ENCODE data around the gene GNAO1. TPM values are rescaled to one million over a fixed set of nuclear protein-coding genes. Genes with fewer than 3 reads are reported as not detected.
"Not testable (repeated sequence)": the region's sequence is repeated elsewhere in the genome, so short reads cannot be mapped to it uniquely, and the experiment has no call there.

Gene GNAO1
- total and polyA plus RNA-seq, 5 donors from 2014 or later = 3.0 TPM; not detected in 4

DNA sequence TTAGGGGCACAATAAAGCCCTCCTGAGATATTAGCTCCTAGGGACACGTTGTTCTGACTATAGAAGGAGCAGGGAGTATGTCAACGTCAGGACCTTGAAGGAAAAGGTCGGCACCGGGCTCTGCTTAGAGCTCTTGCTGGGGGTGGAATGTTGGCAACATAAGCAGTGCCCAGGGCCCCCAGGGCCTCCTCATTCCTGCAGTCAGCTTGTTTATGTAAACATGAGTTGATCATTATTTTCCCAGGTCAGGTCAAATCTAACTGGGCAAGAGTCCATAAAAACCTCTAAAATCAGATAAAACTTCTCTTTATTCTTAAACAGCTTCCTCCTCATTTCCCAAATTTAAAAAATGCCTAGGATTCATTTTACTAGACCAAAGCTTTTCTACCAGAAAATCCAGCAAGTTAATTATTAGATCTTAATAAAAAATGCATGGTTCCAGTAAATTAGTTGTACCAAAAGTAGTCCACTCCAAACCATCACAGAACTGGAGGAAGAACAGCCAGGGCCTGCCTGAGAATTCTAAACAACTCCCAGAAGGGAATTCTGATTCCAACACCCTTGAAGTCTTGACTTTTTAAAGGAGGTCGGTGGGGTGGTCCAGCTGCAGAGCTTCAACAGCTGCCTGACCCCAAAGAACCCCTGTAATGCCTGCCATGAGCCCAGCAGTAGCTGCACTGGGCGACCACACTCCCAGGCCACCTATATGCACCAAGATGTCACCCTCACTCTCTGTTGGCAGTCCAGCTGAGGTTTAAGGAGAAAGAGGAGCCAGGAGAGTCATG, 179.8 kb downstream of the GNAO1 start:
- Histone ChIP-seq H3K27me3 (ENCODE audit: control insufficient read depth, insufficient read depth, low read length) (no peaks in the 10 kb centered on the region), H3K36me3 (ENCODE audit: control insufficient read depth, insufficient read depth, low read length) (peaks cover 48% of the 10 kb centered on the region), H3K27ac (ENCODE audit: insufficient read depth, low read length, poor library complexity, severe bottlenecking) (no peak overlapping the region), H3K4me1 (ENCODE audit: control insufficient read depth, insufficient read depth, low read length, poor library complexity, severe bottlenecking) (peaks cover 4% of the 10 kb centered on the region), H3K4me3 (ENCODE audit: low read depth, low read length) (no peak overlapping the region), H3K9me3 (ENCODE audit: control insufficient read depth in 2 of 2, low read length in 2 of 2) (no peaks in the 10 kb centered on the region)
- Mint-ChIP-seq H3K27ac (peak overlapping the region in 2 of 3 donors; percentile 26 to 73), H3K4me3 (no peak overlapping the region), H3K4me1 (peaks cover 8 to 29% (median 12%) of the 10 kb centered on the region in 4 donors), H3K9me3 (no peaks in the 10 kb centered on the region), H3K27me3 (no peaks in the 10 kb centered on the region), H3K36me3 (peaks cover 37% of the 10 kb centered on the region)
- DNase-seq = no peak
- no peak for ATAC-seq (ENCODE audit: low read depth in 2 of 2)

DNA sequence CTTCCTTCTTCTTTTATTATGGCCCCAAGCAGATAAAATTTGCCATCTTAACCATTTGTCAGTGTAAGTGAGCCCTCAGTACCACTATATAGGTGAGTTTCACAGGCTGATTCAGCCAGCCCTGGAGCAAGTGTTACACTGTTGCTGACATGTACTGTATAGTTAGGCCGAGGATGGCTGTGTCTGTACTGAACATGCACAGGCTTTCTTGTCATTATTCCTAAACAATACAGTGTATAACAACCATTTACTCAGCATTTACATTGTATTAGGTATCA, 180.3 kb downstream of the GNAO1 start:
- Mint-ChIP-seq H3K4me3 (no peak overlapping the region), H3K27me3 (no peaks in the 10 kb centered on the region), H3K9me3 (no peaks in the 10 kb centered on the region), H3K36me3 (peaks cover 37% of the 10 kb centered on the region), H3K4me1 (peaks cover 8 to 31% (median 12%) of the 10 kb centered on the region in 4 donors), H3K27ac (peak overlapping the region in 1 of 3 donors; percentile 73)
- ATAC-seq (ENCODE audit: low read depth in 2 of 2) (no peak), DNase-seq (no peak)
- no peaks in the 10 kb centered on the region for H3K9me3 ChIP-seq (ENCODE audit: control insufficient read depth in 2 of 2, low read length in 2 of 2)
- peaks cover 45% of the 10 kb centered on the region for H3K36me3 ChIP-seq (ENCODE audit: control insufficient read depth, insufficient read depth, low read length)
- H3K27ac ChIP-seq (ENCODE audit: insufficient read depth, low read length, poor library complexity, severe bottlenecking) = no peak overlapping the region
- H3K4me1 ChIP-seq (ENCODE audit: control insufficient read depth, insufficient read depth, low read length, poor library complexity, severe bottlenecking) = peaks cover 4% of the 10 kb centered on the region
- H3K27me3 ChIP-seq (ENCODE audit: control insufficient read depth, insufficient read depth, low read length) = no peaks in the 10 kb centered on the region
- no peak overlapping the region for H3K4me3 ChIP-seq (ENCODE audit: low read depth, low read length)

DNA sequence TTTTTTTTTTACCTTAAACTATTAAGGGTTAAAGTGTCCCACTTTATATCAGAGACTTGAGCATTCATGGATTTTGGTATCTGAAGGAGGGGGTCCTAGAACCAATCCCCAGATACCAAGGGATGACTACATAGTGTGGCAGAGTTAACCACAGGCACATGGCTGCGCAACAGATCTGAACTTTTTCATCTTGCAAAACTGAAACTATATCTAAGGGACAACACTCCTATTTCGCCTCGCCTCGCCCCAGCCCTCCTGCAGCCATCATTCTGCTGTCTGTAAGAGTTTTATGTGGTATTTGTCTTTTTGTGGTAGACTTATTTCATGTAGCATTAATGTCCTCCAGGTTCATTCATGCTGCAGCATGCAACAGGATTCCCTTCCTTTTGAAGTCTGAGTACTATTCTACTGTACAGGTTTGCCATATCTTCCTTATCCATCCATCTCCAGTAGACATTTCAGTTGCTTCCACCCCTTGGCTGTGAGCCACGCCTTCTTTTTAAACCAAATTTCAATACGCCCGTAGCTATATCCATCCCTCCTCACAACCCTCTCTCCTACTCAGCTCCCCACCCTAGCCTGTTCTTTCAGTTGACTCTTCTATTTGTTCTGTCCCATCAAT, 180.8 kb downstream of the GNAO1 start:
- Mint-ChIP-seq H3K27me3 (no peaks in the 10 kb centered on the region), H3K4me1 (peaks cover 8 to 31% (median 15%) of the 10 kb centered on the region in 4 donors), H3K4me3 (peak overlapping the region in 2 of 4 donors; percentile 25 to 46)

DNA sequence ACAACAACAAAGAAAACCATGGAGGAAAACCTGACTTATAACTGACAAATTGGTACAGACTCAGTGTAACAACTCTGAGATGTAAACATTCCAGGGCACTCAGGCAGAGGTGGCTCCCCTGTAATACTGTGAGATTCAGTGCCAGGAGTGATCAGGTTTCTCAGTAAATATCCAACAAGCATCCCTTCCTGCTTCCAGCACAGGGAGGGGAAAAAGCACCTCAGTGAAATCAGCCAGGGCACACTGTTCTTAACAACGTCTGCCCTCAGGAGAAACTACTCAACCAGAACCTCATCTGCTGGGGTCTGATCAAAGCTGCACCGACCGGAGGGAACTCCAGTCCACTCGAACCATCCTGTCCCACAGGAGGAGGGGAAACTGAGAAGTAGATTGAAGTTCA, 181.7 kb downstream of the GNAO1 start:
- Mint-ChIP-seq H3K9me3 (peaks cover 0 to 3% (median 0%) of the 10 kb centered on the region in 7 donors), H3K27ac (peak overlapping the region; percentile 20 to 73 (median 32)), H3K4me1 (peaks cover 12 to 38% (median 23%) of the 10 kb centered on the region in 4 donors), H3K4me3 (no peak overlapping the region), H3K36me3 (peaks cover 39% of the 10 kb centered on the region), H3K27me3 (no peaks in the 10 kb centered on the region)
- ATAC-seq (ENCODE audit: low read depth in 2 of 2) (no peak), DNase-seq (no peak)
- Histone ChIP-seq H3K9me3 (ENCODE audit: control insufficient read depth in 2 of 2, low read length in 2 of 2) (no peaks in the 10 kb centered on the region), H3K4me1 (ENCODE audit: control insufficient read depth, insufficient read depth, low read length, poor library complexity, severe bottlenecking) (peaks cover 4% of the 10 kb centered on the region), H3K27ac (ENCODE audit: insufficient read depth, low read length, poor library complexity, severe bottlenecking) (no peak overlapping the region), H3K27me3 (ENCODE audit: control insufficient read depth, insufficient read depth, low read length) (no peaks in the 10 kb centered on the region), H3K4me3 (ENCODE audit: low read depth, low read length) (no peak overlapping the region), H3K36me3 (ENCODE audit: control insufficient read depth, insufficient read depth, low read length) (peaks cover 31% of the 10 kb centered on the region)

More for the DNA sequence above, 180.8 kb downstream of the GNAO1 start:
- Histone ChIP-seq H3K27me3 (ENCODE audit: control insufficient read depth, insufficient read depth, low read length) (no peaks in the 10 kb centered on the region), H3K27ac (ENCODE audit: insufficient read depth, low read length, poor library complexity, severe bottlenecking) (no peak overlapping the region), H3K36me3 (ENCODE audit: control insufficient read depth, insufficient read depth, low read length) (peaks cover 40% of the 10 kb centered on the region), H3K4me3 (ENCODE audit: low read depth, low read length) (peak overlapping the region; percentile 2), H3K9me3 (ENCODE audit: control insufficient read depth in 2 of 2, low read length in 2 of 2) (no peaks in the 10 kb centered on the region), H3K4me1 (ENCODE audit: control insufficient read depth, insufficient read depth, low read length, poor library complexity, severe bottlenecking) (peaks cover 4% of the 10 kb centered on the region)
- ATAC-seq (ENCODE audit: low read depth in 2 of 2) = peak in 1 of 2 donors; percentile 55
- peak in 1 of 3 donors; percentile 45 for DNase-seq
- Mint-ChIP-seq H3K36me3 (peaks cover 37% of the 10 kb centered on the region), H3K27ac (peak overlapping the region in 2 of 3 donors; percentile 20 to 73), H3K9me3 (no peaks in the 10 kb centered on the region)

DNA sequence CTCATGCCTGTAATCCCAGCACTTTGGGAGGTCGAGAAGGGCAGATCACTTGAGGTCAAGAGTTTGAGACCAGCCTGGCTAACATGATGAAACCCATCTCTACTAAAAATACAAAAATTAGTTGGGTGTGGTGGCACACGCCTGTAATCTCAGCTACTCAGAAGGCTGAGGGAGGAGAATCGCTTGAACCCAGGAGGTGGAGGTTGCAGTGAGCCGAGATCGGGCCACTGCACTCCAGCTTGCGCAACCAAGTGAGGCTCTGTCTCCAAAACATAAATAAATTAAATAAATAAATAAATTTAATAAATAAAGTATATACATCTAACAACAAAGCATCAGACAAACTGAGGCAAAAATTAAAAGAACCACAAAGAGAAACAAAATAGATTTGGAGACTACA, 184.5 kb downstream of the GNAO1 start:
- H3K4me1 Mint-ChIP-seq = peaks cover 12 to 40% (median 26%) of the 10 kb centered on the region in 4 donors
- ATAC-seq (ENCODE audit: low read depth in 2 of 2); H3K27me3 ChIP-seq (ENCODE audit: control insufficient read depth, insufficient read depth, low read length); DNase-seq; H3K27ac ChIP-seq (ENCODE audit: insufficient read depth, low read length, poor library complexity, severe bottlenecking); H3K4me1 ChIP-seq (ENCODE audit: control insufficient read depth, insufficient read depth, low read length, poor library complexity, severe bottlenecking); H3K27ac Mint-ChIP-seq; H3K9me3 ChIP-seq (ENCODE audit: control insufficient read depth in 2 of 2, low read length in 2 of 2); H3K4me3 ChIP-seq (ENCODE audit: low read depth, low read length); H3K4me3 Mint-ChIP-seq; H3K27me3 Mint-ChIP-seq; H3K9me3 Mint-ChIP-seq: not testable (repeated sequence)
- H3K36me3 Mint-ChIP-seq = peaks cover 53% of the 10 kb centered on the region
- peaks cover 35% of the 10 kb centered on the region for H3K36me3 ChIP-seq (ENCODE audit: control insufficient read depth, insufficient read depth, low read length)

DNA sequence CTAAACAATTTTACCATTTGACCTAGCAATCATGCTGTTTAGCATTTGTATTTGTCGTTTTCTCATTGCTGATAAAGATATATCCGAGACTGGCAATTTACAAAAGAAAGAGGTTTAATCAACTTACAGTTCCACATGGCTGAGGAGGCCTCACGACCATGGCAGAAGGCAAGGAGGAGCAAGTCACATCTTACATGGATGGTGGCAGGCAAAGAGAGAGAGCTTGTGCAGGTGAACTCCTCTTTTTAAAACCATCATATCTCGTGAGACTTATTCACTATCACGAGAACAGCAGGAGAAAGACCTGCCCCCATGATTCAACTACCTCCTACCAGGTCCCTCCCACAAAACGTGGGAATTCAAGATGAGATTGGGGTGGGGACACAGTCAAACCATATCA, 187.8 kb downstream of the GNAO1 start:
- not testable (repeated sequence) for H3K27me3 Mint-ChIP-seq; H3K4me3 Mint-ChIP-seq; ATAC-seq (ENCODE audit: low read depth in 2 of 2); H3K27me3 ChIP-seq (ENCODE audit: control insufficient read depth, insufficient read depth, low read length); H3K4me3 ChIP-seq (ENCODE audit: low read depth, low read length); H3K27ac Mint-ChIP-seq; H3K4me1 ChIP-seq (ENCODE audit: control insufficient read depth, insufficient read depth, low read length, poor library complexity, severe bottlenecking); H3K27ac ChIP-seq (ENCODE audit: insufficient read depth, low read length, poor library complexity, severe bottlenecking); DNase-seq
- Histone ChIP-seq H3K9me3 (ENCODE audit: control insufficient read depth in 2 of 2, low read length in 2 of 2) (peaks cover 11 to 17% of the 10 kb centered on the region in 2 experiments), H3K36me3 (ENCODE audit: control insufficient read depth, insufficient read depth, low read length) (peaks cover 61% of the 10 kb centered on the region)
- H3K36me3 Mint-ChIP-seq = peaks cover 74% of the 10 kb centered on the region
- H3K4me1 Mint-ChIP-seq = peaks cover 12 to 18% (median 16%) of the 10 kb centered on the region in 4 donors
- peaks cover 0 to 27% (median 14%) of the 10 kb centered on the region in 7 donors for H3K9me3 Mint-ChIP-seq

DNA sequence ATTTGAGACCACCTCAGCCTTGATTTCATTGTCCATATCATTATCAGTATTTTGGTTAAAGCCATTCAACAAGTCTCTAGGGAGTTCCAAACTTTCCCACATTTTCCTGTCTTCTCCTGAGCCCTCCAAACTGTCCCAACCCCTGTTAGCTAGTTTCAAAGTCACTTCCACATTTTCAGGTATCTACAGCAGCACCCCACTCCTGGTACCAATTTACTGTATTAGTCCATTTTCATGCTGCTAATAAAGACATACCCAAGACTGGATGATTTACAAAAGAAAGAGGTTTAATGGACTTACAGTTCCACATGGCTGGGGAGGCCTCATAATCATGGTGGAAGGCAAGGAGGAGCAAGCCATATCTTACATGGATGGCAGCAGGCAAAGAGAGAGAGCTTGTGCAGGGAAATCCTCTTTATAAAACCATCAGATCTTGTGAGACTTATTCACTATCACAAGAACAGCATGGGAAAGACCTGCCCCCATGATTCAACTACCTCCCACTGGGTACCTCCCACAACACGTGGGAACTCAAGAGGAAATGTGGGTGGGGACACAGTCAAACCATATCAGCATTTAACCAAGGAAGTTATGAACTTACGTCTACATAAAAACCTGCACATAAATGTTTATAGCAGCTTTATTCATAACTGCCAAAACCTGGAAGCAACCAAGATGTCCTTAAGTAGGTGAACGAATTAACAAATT, 189.6 kb downstream of the GNAO1 start:
- not testable (repeated sequence) for H3K4me1 ChIP-seq (ENCODE audit: control insufficient read depth, insufficient read depth, low read length, poor library complexity, severe bottlenecking); DNase-seq; H3K27ac Mint-ChIP-seq; H3K27me3 ChIP-seq (ENCODE audit: control insufficient read depth, insufficient read depth, low read length); H3K27ac ChIP-seq (ENCODE audit: insufficient read depth, low read length, poor library complexity, severe bottlenecking); H3K4me3 Mint-ChIP-seq; H3K27me3 Mint-ChIP-seq; H3K4me3 ChIP-seq (ENCODE audit: low read depth, low read length); ATAC-seq (ENCODE audit: low read depth in 2 of 2)
- peaks cover 76% of the 10 kb centered on the region for H3K36me3 Mint-ChIP-seq
- peaks cover 73% of the 10 kb centered on the region for H3K36me3 ChIP-seq (ENCODE audit: control insufficient read depth, insufficient read depth, low read length)
- peaks cover 11 to 17% of the 10 kb centered on the region in 2 experiments for H3K9me3 ChIP-seq (ENCODE audit: control insufficient read depth in 2 of 2, low read length in 2 of 2)
- peaks cover 4 to 18% (median 14%) of the 10 kb centered on the region in 4 donors for H3K4me1 Mint-ChIP-seq
- peaks cover 0 to 30% (median 14%) of the 10 kb centered on the region in 7 donors for H3K9me3 Mint-ChIP-seq

Measured in CD4-positive, CD25-positive, alpha-beta regulatory T cell (primary cell).